HepG2 (cell line): Measurements from ENCODE around the gene WDR31. TPM values are rescaled to one million over a fixed set of nuclear protein-coding genes. Genes with fewer than 3 reads are reported as not detected.

Experiments used
- CAMTA2 ChIP-seq: sonication (generic); formaldehyde crosslinking; IDR thresholded peaks from 2 replicates; pipeline ENCODE4 v1.4.0; 2020; ENCODE audit warnings: mild to moderate bottlenecking, missing genetic modification reagents, borderline replicate concordance
- ESRRA ChIP-seq: sonication (generic); formaldehyde crosslinking; IDR thresholded peaks from 2 replicates; pipeline ENCODE4 v1.5.1; 2020; ENCODE audit warnings: mild to moderate bottlenecking, low read depth, missing genetic modification reagents
- HCFC1 ChIP-seq: fragments of 150-350 bp; IDR thresholded peaks from 2 replicates; pipeline ENCODE4 v1.6.1; 2014; ENCODE audit warnings: low read depth, low read length
- NR2F2 ChIP-seq: IDR thresholded peaks from 2 replicates; pipeline ENCODE4 v1.6.1; 2012; ENCODE audit warnings: low read depth, inconsistent platforms, borderline replicate concordance
- PHF20 ChIP-seq: sonication (generic); formaldehyde crosslinking; IDR thresholded peaks from 2 replicates; pipeline ENCODE4 v1.5.0; 2020; ENCODE audit warnings: mild to moderate bottlenecking, missing genetic modification reagents
- RXRA ChIP-seq: sonication (generic); formaldehyde crosslinking; IDR thresholded peaks from 2 replicates; pipeline ENCODE4 v1.5.1; 2020; ENCODE audit warnings: missing genetic modification reagents
- ZBTB21 ChIP-seq: sonication (generic); formaldehyde crosslinking; IDR thresholded peaks from 2 replicates; pipeline ENCODE4 v1.4.0; 2020; ENCODE audit warnings: missing genetic modification reagents
- ZNF337 ChIP-seq: sonication (generic); formaldehyde crosslinking; IDR thresholded peaks from 2 replicates; pipeline ENCODE4 v1.5.1; 2020; ENCODE audit warnings: missing genetic modification reagents, low read depth, mild to moderate bottlenecking, borderline replicate concordance
- ZNF441 ChIP-seq: sonication (generic); formaldehyde crosslinking; IDR thresholded peaks from 2 replicates; pipeline ENCODE4 v1.7.0; 2021; ENCODE audit warnings: missing genetic modification reagents, borderline replicate concordance
- ZNF451 ChIP-seq: sonication (generic); formaldehyde crosslinking; IDR thresholded peaks from 2 replicates; pipeline ENCODE4 v1.5.0; 2020; ENCODE audit warnings: mild to moderate bottlenecking, missing genetic modification reagents
- ZNF879 ChIP-seq: sonication (generic); formaldehyde crosslinking; IDR thresholded peaks from 2 replicates; pipeline ENCODE4 v1.8.1; 2023; ENCODE audit warnings: missing genetic modification reagents
- ZZZ3 ChIP-seq: sonication (generic); formaldehyde crosslinking; IDR thresholded peaks from 2 replicates; pipeline ENCODE4 v1.4.0; 2020; ENCODE audit warnings: missing genetic modification reagents, mild to moderate bottlenecking, borderline replicate concordance
- polyA plus RNA-seq, 8 experiments: library from polyadenylated mRNA; depleted of rRNA in 3 of 8; stranded (reverse) in 7 of 8; unstranded in 1 of 8; fragments of >200 nt; fragmentation: Illumina TruSeq in 4 of 8; extraction: Trizol in 4 of 8; gene quantifications; 2 replicates each; pipeline versions ENCODE4 v1.2.1 to v1.2.3, GENCODE V29; 2011 to 2016; ENCODE audit warnings: low read depth in 4 of 8, missing spikeins in 1 of 8, mixed read lengths in 1 of 8; ENCODE audit not compliant: insufficient read depth in 1 of 8
- total RNA-seq, 5 experiments: library from RNA; depleted of rRNA; stranded (reverse); fragments of >200 nt; fragmentation: Illumina TruSeq; extraction: Trizol; gene quantifications; 2 replicates each; pipeline ENCODE4 v1.2.3, GENCODE V29; 2016; ENCODE audit warnings: low read depth in 1 of 5
- TF ChIP-seq, protein P1 (sequence below): sonication (generic); formaldehyde crosslinking; IDR thresholded peaks from 2 replicates; pipeline ENCODE4 v1.4.0; 2020; ENCODE audit warnings: missing genetic modification reagents, borderline replicate concordance
- TF ChIP-seq, protein P2 (sequence below): fragments of 450-650 bp; IDR thresholded peaks from 2 replicates; pipeline ENCODE4 v1.6.1; 2017; ENCODE audit warnings: mild to moderate bottlenecking
- TF ChIP-seq, protein P3 (sequence below): sonication (generic); formaldehyde crosslinking; IDR thresholded peaks from 2 replicates; pipeline ENCODE4 v1.8.0; 2022; ENCODE audit warnings: mild to moderate bottlenecking, missing genetic modification reagents, moderate library complexity
- TF ChIP-seq, protein P4 (sequence below): IDR thresholded peaks from 2 replicates; pipeline ENCODE4 v1.6.1; 2016; ENCODE audit warnings: mild to moderate bottlenecking
- TF ChIP-seq, protein P5 (sequence below): fragments of 450-650 bp; IDR thresholded peaks from 2 replicates; pipeline ENCODE4 v1.6.1; 2016

Gene WDR31
- total and polyA plus RNA-seq, 2 of the 13 experiments (the other 11 are each of a cell fraction or from before 2014, with no cell fraction given), result 0.33 to 1.7 TPM

DNA sequence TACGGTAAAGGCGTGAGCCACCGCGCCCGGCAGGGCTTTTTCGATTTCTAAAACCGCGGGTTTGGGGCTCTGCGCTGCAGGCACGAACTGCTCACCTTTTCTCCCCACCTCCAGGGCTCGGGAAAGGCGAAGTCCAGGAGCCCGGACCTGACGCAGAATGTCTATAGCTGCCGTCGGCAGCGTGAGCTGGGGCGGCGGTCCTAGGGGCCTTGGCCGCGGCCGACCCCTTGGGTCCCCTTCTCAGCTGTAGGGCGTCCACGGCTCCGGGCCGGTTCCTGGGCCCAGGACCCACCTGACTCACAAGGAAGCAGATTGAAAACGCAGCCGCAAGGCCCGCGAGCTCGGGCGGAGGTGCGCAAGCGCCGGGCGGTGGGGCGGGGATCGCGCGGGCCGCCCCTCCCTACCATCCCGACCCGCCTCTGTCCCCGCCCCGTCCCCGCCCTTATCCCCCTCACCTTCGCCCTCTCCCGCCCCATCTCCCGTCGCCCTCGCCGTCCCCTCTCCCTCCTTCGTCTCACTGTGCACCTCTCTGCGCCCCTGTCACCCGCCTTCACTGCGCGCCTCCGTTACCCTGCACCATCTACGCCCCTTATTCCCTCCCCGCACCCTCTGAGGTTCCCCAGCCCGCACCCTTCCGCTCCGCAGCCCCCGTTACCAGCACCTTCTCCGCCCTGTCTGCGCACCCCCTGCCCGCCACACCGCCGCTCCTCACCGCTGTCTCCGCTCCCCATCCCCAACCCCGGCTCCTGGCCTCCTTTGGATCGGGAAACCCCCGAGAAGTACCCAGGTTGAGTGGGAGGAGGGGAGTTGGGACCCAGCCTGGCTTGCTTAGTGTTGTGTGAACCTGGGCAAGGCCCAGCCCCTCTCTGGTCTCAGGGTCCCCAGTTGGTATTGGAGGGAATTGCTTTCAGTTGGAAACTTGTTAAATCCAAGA, 36.8 kb upstream of the WDR31 start, which contains the start of gene HDHD3 (continued):
- TF ChIP-seq, protein P1, sequence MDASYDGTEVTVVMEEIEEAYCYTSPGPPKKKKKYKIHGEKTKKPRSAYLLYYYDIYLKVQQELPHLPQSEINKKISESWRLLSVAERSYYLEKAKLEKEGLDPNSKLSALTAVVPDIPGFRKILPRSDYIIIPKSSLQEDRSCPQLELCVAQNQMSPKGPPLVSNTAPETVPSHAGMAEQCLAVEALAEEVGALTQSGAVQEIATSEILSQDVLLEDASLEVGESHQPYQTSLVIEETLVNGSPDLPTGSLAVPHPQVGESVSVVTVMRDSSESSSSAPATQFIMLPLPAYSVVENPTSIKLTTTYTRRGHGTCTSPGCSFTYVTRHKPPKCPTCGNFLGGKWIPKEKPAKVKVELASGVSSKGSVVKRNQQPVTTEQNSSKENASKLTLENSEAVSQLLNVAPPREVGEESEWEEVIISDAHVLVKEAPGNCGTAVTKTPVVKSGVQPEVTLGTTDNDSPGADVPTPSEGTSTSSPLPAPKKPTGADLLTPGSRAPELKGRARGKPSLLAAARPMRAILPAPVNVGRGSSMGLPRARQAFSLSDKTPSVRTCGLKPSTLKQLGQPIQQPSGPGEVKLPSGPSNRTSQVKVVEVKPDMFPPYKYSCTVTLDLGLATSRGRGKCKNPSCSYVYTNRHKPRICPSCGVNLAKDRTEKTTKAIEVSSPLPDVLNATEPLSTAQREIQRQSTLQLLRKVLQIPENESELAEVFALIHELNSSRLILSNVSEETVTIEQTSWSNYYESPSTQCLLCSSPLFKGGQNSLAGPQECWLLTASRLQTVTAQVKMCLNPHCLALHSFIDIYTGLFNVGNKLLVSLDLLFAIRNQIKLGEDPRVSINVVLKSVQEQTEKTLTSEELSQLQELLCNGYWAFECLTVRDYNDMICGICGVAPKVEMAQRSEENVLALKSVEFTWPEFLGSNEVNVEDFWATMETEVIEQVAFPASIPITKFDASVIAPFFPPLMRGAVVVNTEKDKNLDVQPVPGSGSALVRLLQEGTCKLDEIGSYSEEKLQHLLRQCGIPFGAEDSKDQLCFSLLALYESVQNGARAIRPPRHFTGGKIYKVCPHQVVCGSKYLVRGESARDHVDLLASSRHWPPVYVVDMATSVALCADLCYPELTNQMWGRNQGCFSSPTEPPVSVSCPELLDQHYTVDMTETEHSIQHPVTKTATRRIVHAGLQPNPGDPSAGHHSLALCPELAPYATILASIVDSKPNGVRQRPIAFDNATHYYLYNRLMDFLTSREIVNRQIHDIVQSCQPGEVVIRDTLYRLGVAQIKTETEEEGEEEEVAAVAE (CRISPR knock-in tag), result no peak
- TF ChIP-seq ZBTB21 (no peak), ZNF441 (CRISPR knock-in tag) (no peak; the same call in 1 of the 2 replicates), ESRRA (CRISPR knock-in tag) (peak; percentile 59; the same call in 1 of the 2 replicates), ZZZ3 (CRISPR knock-in tag) (0 out of 2 replicates have a peak, but pooled peaks have one; percentile 31), CAMTA2 (CRISPR knock-in tag) (no peak), RXRA (CRISPR knock-in tag) (peak; percentile 6; the same call in 1 of the 2 replicates), ZNF337 (no peak), ZNF879 (no peak), PHF20 (CRISPR knock-in tag) (no peak), ZNF451 (peak; percentile 31; the same call in 1 of the 2 replicates), NR2F2 (peak; percentile 27; the same call in 1 of the 2 replicates), HCFC1 (no peak)
- TF ChIP-seq, protein P2, sequence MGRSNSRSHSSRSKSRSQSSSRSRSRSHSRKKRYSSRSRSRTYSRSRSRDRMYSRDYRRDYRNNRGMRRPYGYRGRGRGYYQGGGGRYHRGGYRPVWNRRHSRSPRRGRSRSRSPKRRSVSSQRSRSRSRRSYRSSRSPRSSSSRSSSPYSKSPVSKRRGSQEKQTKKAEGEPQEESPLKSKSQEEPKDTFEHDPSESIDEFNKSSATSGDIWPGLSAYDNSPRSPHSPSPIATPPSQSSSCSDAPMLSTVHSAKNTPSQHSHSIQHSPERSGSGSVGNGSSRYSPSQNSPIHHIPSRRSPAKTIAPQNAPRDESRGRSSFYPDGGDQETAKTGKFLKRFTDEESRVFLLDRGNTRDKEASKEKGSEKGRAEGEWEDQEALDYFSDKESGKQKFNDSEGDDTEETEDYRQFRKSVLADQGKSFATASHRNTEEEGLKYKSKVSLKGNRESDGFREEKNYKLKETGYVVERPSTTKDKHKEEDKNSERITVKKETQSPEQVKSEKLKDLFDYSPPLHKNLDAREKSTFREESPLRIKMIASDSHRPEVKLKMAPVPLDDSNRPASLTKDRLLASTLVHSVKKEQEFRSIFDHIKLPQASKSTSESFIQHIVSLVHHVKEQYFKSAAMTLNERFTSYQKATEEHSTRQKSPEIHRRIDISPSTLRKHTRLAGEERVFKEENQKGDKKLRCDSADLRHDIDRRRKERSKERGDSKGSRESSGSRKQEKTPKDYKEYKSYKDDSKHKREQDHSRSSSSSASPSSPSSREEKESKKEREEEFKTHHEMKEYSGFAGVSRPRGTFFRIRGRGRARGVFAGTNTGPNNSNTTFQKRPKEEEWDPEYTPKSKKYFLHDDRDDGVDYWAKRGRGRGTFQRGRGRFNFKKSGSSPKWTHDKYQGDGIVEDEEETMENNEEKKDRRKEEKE, result no peak
- TF ChIP-seq, protein P3, sequence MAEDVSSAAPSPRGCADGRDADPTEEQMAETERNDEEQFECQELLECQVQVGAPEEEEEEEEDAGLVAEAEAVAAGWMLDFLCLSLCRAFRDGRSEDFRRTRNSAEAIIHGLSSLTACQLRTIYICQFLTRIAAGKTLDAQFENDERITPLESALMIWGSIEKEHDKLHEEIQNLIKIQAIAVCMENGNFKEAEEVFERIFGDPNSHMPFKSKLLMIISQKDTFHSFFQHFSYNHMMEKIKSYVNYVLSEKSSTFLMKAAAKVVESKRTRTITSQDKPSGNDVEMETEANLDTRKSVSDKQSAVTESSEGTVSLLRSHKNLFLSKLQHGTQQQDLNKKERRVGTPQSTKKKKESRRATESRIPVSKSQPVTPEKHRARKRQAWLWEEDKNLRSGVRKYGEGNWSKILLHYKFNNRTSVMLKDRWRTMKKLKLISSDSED (CRISPR knock-in tag), result no peak
- TF ChIP-seq, protein P4, sequence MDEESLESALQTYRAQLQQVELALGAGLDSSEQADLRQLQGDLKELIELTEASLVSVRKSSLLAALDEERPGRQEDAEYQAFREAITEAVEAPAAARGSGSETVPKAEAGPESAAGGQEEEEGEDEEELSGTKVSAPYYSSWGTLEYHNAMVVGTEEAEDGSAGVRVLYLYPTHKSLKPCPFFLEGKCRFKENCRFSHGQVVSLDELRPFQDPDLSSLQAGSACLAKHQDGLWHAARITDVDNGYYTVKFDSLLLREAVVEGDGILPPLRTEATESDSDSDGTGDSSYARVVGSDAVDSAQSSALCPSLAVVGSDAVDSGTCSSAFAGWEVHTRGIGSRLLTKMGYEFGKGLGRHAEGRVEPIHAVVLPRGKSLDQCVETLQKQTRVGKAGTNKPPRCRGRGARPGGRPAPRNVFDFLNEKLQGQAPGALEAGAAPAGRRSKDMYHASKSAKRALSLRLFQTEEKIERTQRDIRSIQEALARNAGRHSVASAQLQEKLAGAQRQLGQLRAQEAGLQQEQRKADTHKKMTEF (CRISPR knock-in tag), result peak; percentile 88
- TF ChIP-seq, protein P5, sequence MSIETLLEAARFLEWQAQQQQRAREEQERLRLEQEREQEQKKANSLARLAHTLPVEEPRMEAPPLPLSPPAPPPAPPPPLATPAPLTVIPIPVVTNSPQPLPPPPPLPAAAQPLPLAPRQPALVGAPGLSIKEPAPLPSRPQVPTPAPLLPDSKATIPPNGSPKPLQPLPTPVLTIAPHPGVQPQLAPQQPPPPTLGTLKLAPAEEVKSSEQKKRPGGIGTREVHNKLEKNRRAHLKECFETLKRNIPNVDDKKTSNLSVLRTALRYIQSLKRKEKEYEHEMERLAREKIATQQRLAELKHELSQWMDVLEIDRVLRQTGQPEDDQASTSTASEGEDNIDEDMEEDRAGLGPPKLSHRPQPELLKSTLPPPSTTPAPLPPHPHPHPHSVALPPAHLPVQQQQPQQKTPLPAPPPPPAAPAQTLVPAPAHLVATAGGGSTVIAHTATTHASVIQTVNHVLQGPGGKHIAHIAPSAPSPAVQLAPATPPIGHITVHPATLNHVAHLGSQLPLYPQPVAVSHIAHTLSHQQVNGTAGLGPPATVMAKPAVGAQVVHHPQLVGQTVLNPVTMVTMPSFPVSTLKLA, result no peak
